Measurements from ENCODE around the gene RAB4B.

DNA sequence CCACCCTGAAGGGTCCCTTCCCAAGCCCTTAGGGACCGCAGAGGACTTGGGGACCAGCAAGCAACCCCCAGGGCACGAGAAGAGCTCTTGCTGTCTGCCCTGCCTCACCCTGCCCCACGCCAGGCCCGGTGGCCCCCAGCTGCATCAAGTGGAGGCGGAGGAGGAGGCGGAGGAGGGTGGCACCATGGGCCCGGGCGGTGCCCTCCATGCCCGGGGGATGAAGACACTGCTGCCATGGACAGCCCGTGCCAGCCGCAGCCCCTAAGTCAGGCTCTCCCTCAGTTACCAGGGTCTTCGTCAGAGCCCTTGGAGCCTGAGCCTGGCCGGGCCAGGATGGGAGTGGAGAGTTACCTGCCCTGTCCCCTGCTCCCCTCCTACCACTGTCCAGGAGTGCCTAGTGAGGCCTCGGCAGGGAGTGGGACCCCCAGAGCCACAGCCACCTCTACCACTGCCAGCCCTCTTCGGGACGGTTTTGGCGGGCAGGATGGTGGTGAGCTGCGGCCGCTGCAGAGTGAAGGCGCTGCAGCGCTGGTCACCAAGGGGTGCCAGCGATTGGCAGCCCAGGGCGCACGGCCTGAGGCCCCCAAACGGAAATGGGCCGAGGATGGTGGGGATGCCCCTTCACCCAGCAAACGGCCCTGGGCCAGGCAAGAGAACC lies 22.4 kb downstream of the RAB4B start:
- TF ChIP-seq, protein P1, sequence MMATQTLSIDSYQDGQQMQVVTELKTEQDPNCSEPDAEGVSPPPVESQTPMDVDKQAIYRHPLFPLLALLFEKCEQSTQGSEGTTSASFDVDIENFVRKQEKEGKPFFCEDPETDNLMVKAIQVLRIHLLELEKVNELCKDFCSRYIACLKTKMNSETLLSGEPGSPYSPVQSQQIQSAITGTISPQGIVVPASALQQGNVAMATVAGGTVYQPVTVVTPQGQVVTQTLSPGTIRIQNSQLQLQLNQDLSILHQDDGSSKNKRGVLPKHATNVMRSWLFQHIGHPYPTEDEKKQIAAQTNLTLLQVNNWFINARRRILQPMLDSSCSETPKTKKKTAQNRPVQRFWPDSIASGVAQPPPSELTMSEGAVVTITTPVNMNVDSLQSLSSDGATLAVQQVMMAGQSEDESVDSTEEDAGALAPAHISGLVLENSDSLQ (IDR thresholded peaks at IDR 0.05): no peak
- TF ChIP-seq ELF4 (IDR thresholded peaks at IDR 0.05) (no peak), FOXM1 (IDR thresholded peaks at IDR 0.05; ENCODE audit: borderline replicate concordance) (no peak)

All from HEK293T (cell line).